Measurements from ENCODE around the gene TMEM115. TPM values are rescaled to one million over a fixed set of nuclear protein-coding genes. Genes with fewer than 3 reads are reported as not detected.

Gene TMEM115
- total and polyA plus RNA-seq, 9 of the 15 experiments (the other 6 are each of a cell fraction or from before 2014, with no cell fraction given): 1.6 to 26.9 (median 14.1) TPM

GRCh38 chr3:50316657-50317242, 42.6 kb downstream of the TMEM115 start (continued):
- TF ChIP-seq ATF3 (IDR thresholded peaks at IDR 0.05) (peak; percentile 94), ATF3 (CRISPR knock-in tag; conservative IDR thresholded peaks at IDR 0.05) (no peak), ZNF655 (CRISPR knock-in tag; IDR thresholded peaks at IDR 0.05) (no peak), CREM (IDR thresholded peaks at IDR 0.05; ENCODE audit: low read depth) (peak; percentile 44; the same call in 1 of the 2 replicates), SMAD3 (CRISPR knock-in tag; conservative IDR thresholded peaks at IDR 0.05) (no peak), ZNF79 (CRISPR knock-in tag; IDR thresholded peaks at IDR 0.05; ENCODE audit: low read depth) (no peak), ETV6 (IDR thresholded peaks at IDR 0.05; ENCODE audit: borderline replicate concordance in 1 of 2, low read depth in 2 of 2, low read length in 1 of 2) (no peak), ETV6 (CRISPR knock-in tag; IDR thresholded peaks at IDR 0.05; ENCODE audit: borderline replicate concordance) (no peak), CREB1 (IDR thresholded peaks at IDR 0.05) (no peak), CREB1 (CRISPR knock-in tag; IDR thresholded peaks at IDR 0.05) (0 out of 2 replicates have a peak, but pooled peaks have one; percentile 27), JUND (IDR thresholded peaks at IDR 0.05; ENCODE audit: borderline replicate concordance, low read depth, low read length) (peak; percentile 95), JUND (tag; IDR thresholded peaks at IDR 0.05; ENCODE audit: borderline replicate concordance, low read depth, low read length) (peak; percentile 92; the same call in 2 of the 3 replicates), CEBPG (CRISPR knock-in tag; IDR thresholded peaks at IDR 0.05) (0 out of 2 replicates have a peak, but pooled peaks have one; percentile 8), CEBPG (tag; conservative IDR thresholded peaks at IDR 0.05 in 1 of 2, IDR thresholded peaks at IDR 0.05 in 1 of 2) (no peak)
